HepG2 (cell line): Measurements from ENCODE around the gene ZSWIM5. TPM values are rescaled to one million over a fixed set of nuclear protein-coding genes. Genes with fewer than 3 reads are reported as not detected.
"Not testable (repeated sequence)": the region's sequence is repeated elsewhere in the genome, so short reads cannot be mapped to it uniquely, and the experiment has no call there.

Source experiments
- ATAC-seq: fragments of 200-7000 bp; cut with Tn5 transposase; 3 replicates; pipeline ENCODE4 v1.9.1; 2020; ENCODE audit warnings: mild to moderate bottlenecking, moderate library complexity
- BruUV-seq: library from RNA; stranded (reverse); fragments of 400-500 nt; replicated peaks from 2 replicates; lab custom pipeline; 2021; lab: Mats Ljungman, UMichigan
- CTCF ChIA-PET: fragments of 300-600 bp; formaldehyde crosslinking; extraction: SDS; loops from one replicate; lab custom pipeline; 2021; ENCODE audit warnings: low total read pairs, inconsistent platforms, low intra/inter-chr PET ratio; lab: Yijun Ruan, JAX
- POLR2A ChIA-PET: fragments of 350-600 bp; sonication (Branson Sonifier 250); formaldehyde crosslinking; loops from one replicate; lab custom pipeline; 2020; ENCODE audit warnings: antibody characterized with exemption, inconsistent platforms; lab: Yijun Ruan, JAX
- DNase-seq: peaks from one replicate; pipeline ENCODE4 v3.0.0-alpha.2; 2015; ENCODE audit warnings: low spot score
- FAIRE-seq: peaks from 3 replicates; lab custom pipeline; 2011; peaks lifted over from hg19 to GRCh38; lab: Jason Lieb, UNC
- H2AFZ ChIP-seq: one replicate; pipeline ENCODE4 v1.6.1; 2011; ENCODE audit warnings: low read length, inconsistent platforms
- H3K27ac ChIP-seq: fragments of 300-600 bp; 3 replicates; pipeline ENCODE4 v1.8.0; 2011; ENCODE audit warnings: mixed run types, mild to moderate bottlenecking, mixed read lengths, low read length, inconsistent platforms; ENCODE audit not compliant: insufficient read depth; ENCODE audit errors: extremely low read length
- H3K27me3 ChIP-seq, 2 experiments: fragments of 200-600 bp in 1 of 2; 2 replicates in 1 of 2; 3 replicates in 1 of 2; pipeline versions ENCODE4 v1.6.0 to v1.8.0; 2011; ENCODE audit warnings: low read length in 2 of 2, mild to moderate bottlenecking in 2 of 2, moderate library complexity in 2 of 2, inconsistent platforms in 1 of 2; ENCODE audit not compliant: insufficient read depth in 2 of 2, control insufficient read depth in 1 of 2
- H3K36me3 ChIP-seq, 2 experiments: fragments of 200-600 bp in 1 of 2; replicated peaks in 1 of 2; 2 replicates in 1 of 2; 3 replicates in 1 of 2; pipeline versions ENCODE4 v1.5.1 to v1.8.0; 2011; ENCODE audit warnings: low read length in 2 of 2, inconsistent platforms in 1 of 2; ENCODE audit not compliant: insufficient read depth in 2 of 2, control insufficient read depth in 1 of 2
- H3K4me1 ChIP-seq: 2 replicates; pipeline ENCODE4 v1.5.1; 2012; ENCODE audit warnings: low read length, inconsistent platforms; ENCODE audit not compliant: insufficient read depth
- H3K4me2 ChIP-seq: 2 replicates; pipeline ENCODE4 v1.6.0; 2011; ENCODE audit warnings: low read depth, low read length, inconsistent platforms
- H3K4me3 ChIP-seq, 3 experiments: fragments of 200-600 bp in 1 of 3; sonication (generic), shearing (Covaris generic) in 1 of 3; replicated peaks in 1 of 3; 2 replicates each; pipeline ENCODE4 v1.5.1; 2011 to 2016; ENCODE audit warnings: low read length in 3 of 3, inconsistent platforms in 2 of 3, low read depth in 2 of 3, mild to moderate bottlenecking in 2 of 3, control low read depth in 1 of 3, mixed read lengths in 1 of 3; ENCODE audit not compliant: insufficient read depth in 1 of 3
- H3K79me2 ChIP-seq: one replicate; pipeline ENCODE4 v1.6.1; 2011; ENCODE audit warnings: low read length, inconsistent platforms; ENCODE audit not compliant: insufficient read depth
- H3K9ac ChIP-seq: 2 replicates; pipeline ENCODE4 v1.6.0; 2011; ENCODE audit warnings: mild to moderate bottlenecking, low read depth, low read length, inconsistent platforms; ENCODE audit not compliant: insufficient read depth
- H3K9me3 ChIP-seq: 2 replicates; pipeline ENCODE4 v1.5.1; 2012; ENCODE audit warnings: mild to moderate bottlenecking, low read length
- H4K20me1 ChIP-seq: 2 replicates; pipeline ENCODE4 v1.6.0; 2011; ENCODE audit warnings: inconsistent platforms, mild to moderate bottlenecking, low read length, moderate library complexity; ENCODE audit not compliant: insufficient read depth
- WGBS: methylation state at CpG from one replicate; pipeline ENCODE4 v1.1.6; 2017; ENCODE audit warnings: low lambda C conversion rate; 5-methylcytosine and 5-hydroxymethylcytosine counted together
- in situ Hi-C: cut with HindIII; loops from 2 replicates; pipeline ENCODE4 v1.10.0; 2017; ENCODE audit warnings: low pct_unique_long_range_greater_than_20kb; ENCODE audit not compliant: extremely low pct_ligation_motif_present
- intact Hi-C: fragments of 100-400 bp; cut with micrococcal nuclease; formaldehyde crosslinking; loops from one replicate; pipeline ENCODE4 v1.10.0; 2022; ENCODE audit not compliant: unreplicated experiment
- polyA plus RNA-seq, 8 experiments: library from polyadenylated mRNA; depleted of rRNA in 3 of 8; stranded (reverse) in 7 of 8; unstranded in 1 of 8; fragments of >200 nt; fragmentation: Illumina TruSeq in 4 of 8; extraction: Trizol in 4 of 8; gene quantifications; 2 replicates each; pipeline versions ENCODE4 v1.2.1 to v1.2.3, GENCODE V29; 2011 to 2016; ENCODE audit warnings: low read depth in 4 of 8, missing spikeins in 1 of 8, mixed read lengths in 1 of 8; ENCODE audit not compliant: insufficient read depth in 1 of 8
- total RNA-seq, 5 experiments: library from RNA; depleted of rRNA; stranded (reverse); fragments of >200 nt; fragmentation: Illumina TruSeq; extraction: Trizol; gene quantifications; 2 replicates each; pipeline ENCODE4 v1.2.3, GENCODE V29; 2016; ENCODE audit warnings: low read depth in 1 of 5

ZSWIM5 gene
- total and polyA plus RNA-seq, 2 of the 13 experiments (the other 11 are each of a cell fraction or from before 2014, with no cell fraction given), result 11.0 to 20.6 TPM

- CTCF ChIA-PET, H3K4me3 ChIP-seq, POLR2A ChIA-PET, H3K27ac ChIP-seq, H3K9ac ChIP-seq, H4K20me1 ChIP-seq, BruUV-seq, H3K36me3 ChIP-seq, H3K4me2 ChIP-seq, in situ Hi-C loops, H3K9me3 ChIP-seq, H3K27me3 ChIP-seq, H2AFZ ChIP-seq, DNase-seq, FAIRE-seq, H3K4me1 ChIP-seq, intact Hi-C loops, ATAC-seq: not testable (repeated sequence)
- H3K79me2 ChIP-seq, result peaks cover 29% of the 10 kb centered on the region
- 94% methylated on average over 2 of the region's 2 CpGs for WGBS
These were observed 42.1 kb downstream of the ZSWIM5 start for GRCh38 chr1:45164307-45164706.

GRCh38 chr1:45163111-45163510 is 43.3 kb downstream of the ZSWIM5 start:
- BruUV-seq, H3K4me1 ChIP-seq, H3K4me3 ChIP-seq, H3K4me2 ChIP-seq, H3K27me3 ChIP-seq, H4K20me1 ChIP-seq, H3K36me3 ChIP-seq, DNase-seq, H3K9me3 ChIP-seq, in situ Hi-C loops, H3K9ac ChIP-seq, FAIRE-seq, intact Hi-C loops, H2AFZ ChIP-seq, ATAC-seq, CTCF ChIA-PET, H3K27ac ChIP-seq: not testable (repeated sequence)
- POLR2A ChIA-PET, result interaction anchor here (0.9 kb wide), 1 partner anchor 29 kb away, joined by 3 read pairs; no protein-coding TSS in a partner anchor
- H3K79me2 ChIP-seq, result peaks cover 21% of the 10 kb centered on the region
- WGBS, result 99% methylated on average over 3 of the region's 3 CpGs
